WERI-Rb-1 (cell line): Measurements from ENCODE around the gene IGF2BP3.
"Not testable (repeated sequence)": the region's sequence is repeated elsewhere in the genome, so short reads cannot be mapped to it uniquely, and the experiment has no call there.

Experiments
- DNase-seq: peaks from one replicate; pipeline ENCODE4 v3.0.0-alpha.2; 2020
- H3K27ac ChIP-seq: fragments of 250-450 bp; sonication (Bioruptor Pico); 2 replicates; pipeline ENCODE4 v1.5.1; 2020; ENCODE audit warnings: mild to moderate bottlenecking, moderate library complexity
- H3K27me3 ChIP-seq: fragments of 250-450 bp; sonication (Bioruptor Pico); 2 replicates; pipeline ENCODE4 v1.5.1; 2021; ENCODE audit warnings: mild to moderate bottlenecking, low read depth, moderate library complexity; ENCODE audit not compliant: insufficient read depth, severe bottlenecking
- H3K36me3 ChIP-seq: fragments of 250-450 bp; sonication (Bioruptor Pico); 2 replicates; pipeline ENCODE4 v1.5.1; 2020; ENCODE audit warnings: mild to moderate bottlenecking, moderate library complexity
- H3K4me3 ChIP-seq: 2 replicates; pipeline ENCODE4 v1.5.1; 2011; ENCODE audit warnings: low read depth, mild to moderate bottlenecking, control low read depth, low read length
- H3K9me3 ChIP-seq: fragments of 250-450 bp; sonication (Bioruptor Pico); 2 replicates; pipeline ENCODE4 v1.5.1; 2021; ENCODE audit warnings: mild to moderate bottlenecking, moderate library complexity; ENCODE audit not compliant: severe bottlenecking
- CTCF ChIP-seq: IDR thresholded peaks from 2 replicates; pipeline ENCODE4 v1.5.1; 2011; ENCODE audit warnings: low read depth, mild to moderate bottlenecking, control low read depth, inconsistent platforms, low read length

Gene IGF2BP3

GRCh38 chr7:23415198-23415597, 55.1 kb downstream of the IGF2BP3 start:
- no peak overlapping the region for H3K27ac ChIP-seq
- no peak for TF ChIP-seq CTCF
- no peak overlapping the region for H3K4me3 ChIP-seq
- H3K27me3 ChIP-seq: no peaks in the 10 kb centered on the region
- H3K9me3 ChIP-seq: no peaks in the 10 kb centered on the region
- no peak for DNase-seq
- peaks cover 45% of the 10 kb centered on the region for H3K36me3 ChIP-seq

- no peak for DNase-seq
- Histone ChIP-seq H3K4me3 (no peak overlapping the region), H3K9me3 (no peaks in the 10 kb centered on the region), H3K36me3 (peaks cover 62% of the 10 kb centered on the region), H3K27me3 (no peaks in the 10 kb centered on the region), H3K27ac (no peak overlapping the region)
- no peak for TF ChIP-seq CTCF
Measured at GRCh38 chr7:23410446-23411183, 59.7 kb downstream of the IGF2BP3 start.

GRCh38 chr7:23406564-23406963, 63.7 kb downstream of the IGF2BP3 start:
- DNase-seq, H3K4me3 ChIP-seq, H3K9me3 ChIP-seq, H3K27me3 ChIP-seq, H3K27ac ChIP-seq: not testable (repeated sequence)
- peaks cover 52% of the 10 kb centered on the region for H3K36me3 ChIP-seq

- H3K4me3 ChIP-seq: no peak overlapping the region
- TF ChIP-seq CTCF: no peak
- no peak for DNase-seq
- no peak overlapping the region for H3K27ac ChIP-seq
- H3K9me3 ChIP-seq: no peaks in the 10 kb centered on the region
- peaks cover 40% of the 10 kb centered on the region for H3K36me3 ChIP-seq
- no peaks in the 10 kb centered on the region for H3K27me3 ChIP-seq
Measured at GRCh38 chr7:23405240-23405618, 65.1 kb downstream of the IGF2BP3 start.

- no peak overlapping the region for H3K27ac ChIP-seq
- TF ChIP-seq CTCF: no peak
- no peaks in the 10 kb centered on the region for H3K9me3 ChIP-seq
- DNase-seq: no peak
- peaks cover 38% of the 10 kb centered on the region for H3K36me3 ChIP-seq
- H3K27me3 ChIP-seq: no peaks in the 10 kb centered on the region
- no peak overlapping the region for H3K4me3 ChIP-seq
Measured at GRCh38 chr7:23404546-23405239, 65.6 kb downstream of the IGF2BP3 start.

GRCh38 chr7:23403970-23404369, 66.3 kb downstream of the IGF2BP3 start:
- peaks cover 31% of the 10 kb centered on the region for H3K36me3 ChIP-seq
- H3K27me3 ChIP-seq: no peaks in the 10 kb centered on the region
- TF ChIP-seq CTCF: no peak
- DNase-seq: no peak
- no peak overlapping the region for H3K4me3 ChIP-seq
- no peak overlapping the region for H3K27ac ChIP-seq
- H3K9me3 ChIP-seq: no peaks in the 10 kb centered on the region

GRCh38 chr7:23398090-23398489, 72.2 kb downstream of the IGF2BP3 start:
- H3K4me3 ChIP-seq, H3K27ac ChIP-seq, H3K36me3 ChIP-seq, H3K9me3 ChIP-seq, DNase-seq, H3K27me3 ChIP-seq: not testable (repeated sequence)
